Left ventricle myocardium superior (tissue), 1 donor: ENCODE data around the gene VAV2. TPM values are rescaled to one million over a fixed set of nuclear protein-coding genes. Genes with fewer than 3 reads are reported as not detected.

Experiments
- ATAC-seq: fragments of 200-7000 bp; cut with Tn5 transposase; one replicate; pipeline ENCODE4 v1.9.1; 2020; ENCODE audit warnings: mild to moderate bottlenecking, moderate library complexity
- DNase-seq: peaks from one replicate; pipeline ENCODE4 v3.0.0-alpha.2; 2020
- intact Hi-C: fragments of 100-400 bp; cut with micrococcal nuclease; formaldehyde crosslinking; loops from one replicate; pipeline ENCODE4 v1.11.0; 2022
- total RNA-seq: library from RNA; stranded (reverse); fragmentation: NEBNext Ultra II Directional; extraction: Animal tissue kit (Norgen Biotek cat#: 25700); gene quantifications from one replicate; pipeline ENCODE4 v1.2.1, GENCODE V29; 2021
- donor health status: DM: no; HTN: yes; CAD: no; lungs with severe emphysema.

VAV2 gene
- total RNA-seq, 1 donor from 2014 or later = 6.1 TPM

DNA sequence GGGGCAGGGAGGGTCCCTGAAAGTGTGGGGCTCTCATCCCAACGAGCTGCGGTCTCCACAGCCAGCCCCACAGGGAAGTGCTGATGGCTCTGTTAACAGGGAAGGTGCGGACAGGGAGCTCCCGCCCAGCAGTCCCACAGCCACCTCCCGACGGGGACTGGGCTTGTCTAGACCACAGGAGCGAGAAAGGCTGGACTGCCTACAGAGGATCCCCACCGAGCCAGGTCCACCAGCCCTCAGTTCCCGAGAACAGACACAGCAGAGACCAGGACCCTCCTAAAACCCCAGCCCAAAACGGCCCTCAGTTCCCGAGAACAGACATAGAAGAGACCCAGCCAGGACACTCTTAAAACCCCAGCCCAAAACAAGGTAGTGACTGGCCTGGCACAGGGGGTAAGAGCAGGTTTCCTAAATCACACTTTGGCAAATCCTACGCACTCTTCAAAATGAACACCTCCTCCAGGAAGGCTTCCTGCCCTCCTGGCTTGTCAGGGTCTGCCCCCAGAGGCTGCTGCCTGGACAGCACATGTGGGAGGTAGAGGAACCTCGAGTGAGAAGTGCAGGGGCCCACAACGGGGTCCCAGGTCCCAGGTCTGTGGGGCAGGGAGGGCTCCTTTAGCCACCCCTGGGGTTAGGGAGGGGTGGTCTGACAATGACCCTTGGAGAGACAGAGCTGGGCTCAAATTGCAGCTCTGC lies 167.9 kb downstream of the VAV2 start:
- intact Hi-C loops = no loop called here
- ATAC-seq = no peak
- no peak for DNase-seq

DNA sequence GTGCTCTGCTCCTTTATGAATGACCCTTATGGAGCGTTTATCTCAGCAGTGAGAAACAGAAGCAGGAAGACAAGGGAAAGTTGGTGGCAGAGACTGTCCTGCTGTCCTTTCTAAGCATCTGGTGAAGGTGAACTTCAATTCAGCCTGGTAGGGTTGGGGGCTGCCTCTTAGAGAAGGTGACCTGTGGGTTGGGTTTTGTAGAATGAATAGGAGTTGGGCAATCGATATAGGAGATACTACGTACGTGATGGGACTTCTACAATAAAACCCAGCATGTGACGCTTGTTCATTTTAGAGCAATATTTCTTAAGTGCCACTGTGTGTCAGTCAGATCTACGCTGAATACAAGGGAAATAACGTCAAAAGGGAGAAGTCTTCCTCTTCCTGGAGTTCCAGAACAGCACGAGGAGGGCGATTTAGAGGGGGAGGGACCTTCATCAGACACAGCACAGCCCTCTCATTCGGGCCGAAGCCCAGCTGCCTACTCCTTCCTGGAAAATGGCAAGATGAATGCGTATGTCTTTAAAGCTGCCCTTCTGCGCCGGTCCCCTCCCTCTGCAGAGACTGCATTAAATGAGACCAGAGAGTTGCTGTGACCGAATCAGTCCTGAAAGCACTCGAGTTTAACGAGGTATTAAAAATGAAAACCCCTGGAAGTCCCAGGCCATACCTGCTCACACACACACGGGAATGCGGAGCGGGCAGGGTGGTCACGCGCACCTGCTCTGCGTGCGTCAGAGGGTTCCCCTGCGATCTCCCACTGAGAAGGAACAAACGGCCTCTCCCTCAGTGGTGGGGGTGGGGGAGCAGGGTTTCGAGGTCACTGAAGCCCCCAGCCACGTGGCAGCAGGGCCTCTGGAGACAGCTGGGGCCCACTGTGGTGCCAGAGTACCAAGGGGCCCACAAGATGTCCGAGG lies 168.7 kb downstream of the VAV2 start:
- intact Hi-C loops = no loop called here
- no peak for DNase-seq
- no peak for ATAC-seq

DNA sequence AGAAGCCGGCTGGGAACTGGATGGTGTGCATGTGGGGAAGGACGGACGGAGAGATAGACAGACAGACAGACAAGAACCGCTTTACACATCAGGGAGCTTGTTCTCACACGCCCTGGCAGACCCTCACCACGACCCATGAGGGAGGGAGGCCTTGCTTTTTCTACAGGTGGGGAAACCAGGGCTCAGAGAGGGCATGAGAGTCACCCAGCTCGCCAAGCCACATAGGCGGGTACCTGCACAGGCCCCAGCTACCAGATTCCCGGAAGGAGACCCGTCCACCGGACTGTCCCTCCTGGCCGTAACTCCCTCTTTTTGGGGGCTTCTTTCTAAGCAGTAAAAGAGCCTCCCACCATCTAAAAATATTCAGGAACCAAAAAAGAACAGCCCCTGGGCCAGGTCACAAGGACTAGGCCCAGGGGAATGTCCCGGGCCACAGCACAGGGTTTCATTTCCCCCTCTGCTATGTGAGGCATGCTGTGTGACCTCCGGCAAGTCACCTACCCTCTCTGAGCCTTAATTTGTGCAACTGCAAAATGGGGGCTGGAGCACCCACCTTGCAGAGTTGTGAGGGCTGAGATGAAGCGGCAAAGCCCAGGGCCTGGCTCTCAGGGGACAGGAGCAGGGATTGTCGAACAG lies 169.6 kb downstream of the VAV2 start:
- ATAC-seq (no peak), DNase-seq (no peak)
- intact Hi-C loops = no loop called here

DNA sequence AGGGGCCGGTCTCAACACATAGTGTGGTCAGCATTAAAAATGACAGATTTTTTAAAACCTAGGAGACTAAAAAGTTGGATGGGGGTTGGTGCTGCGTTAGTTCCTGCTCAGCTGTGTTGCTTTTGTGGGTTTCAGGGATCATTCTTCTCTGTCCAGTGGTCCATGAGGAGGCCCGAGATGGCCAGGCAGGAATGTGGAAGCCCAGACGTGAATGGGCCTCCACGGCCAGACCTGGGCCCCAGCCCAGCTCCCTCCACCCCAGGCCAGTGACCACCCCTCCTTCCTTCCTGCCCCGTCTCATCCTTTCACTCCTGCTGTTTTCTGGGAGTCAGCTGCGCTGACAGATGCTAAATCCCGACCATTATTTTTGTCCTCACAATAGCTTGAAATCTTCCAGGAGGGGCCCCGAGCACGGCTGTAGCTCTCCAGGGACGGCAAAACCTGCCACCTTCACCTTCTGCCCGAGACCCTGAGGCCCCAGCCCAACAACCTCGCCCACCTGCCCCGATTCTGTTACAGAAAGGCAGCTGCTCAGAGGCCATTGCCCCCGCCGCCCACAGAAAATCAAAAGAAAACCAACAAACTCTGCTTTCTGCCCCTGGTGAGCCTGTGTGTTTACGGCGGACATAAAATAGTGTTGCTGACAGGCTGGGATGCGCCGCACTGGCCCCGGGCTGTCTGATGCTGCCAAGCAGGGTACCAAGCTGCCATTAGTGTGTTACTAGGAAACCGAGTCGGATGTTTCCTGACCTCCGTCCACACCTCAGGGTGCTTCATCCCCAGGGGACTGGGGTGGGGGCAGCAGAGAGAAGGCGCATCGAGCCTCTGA lies 170.3 kb downstream of the VAV2 start:
- intact Hi-C loops = no loop called here
- DNase-seq = no peak
- ATAC-seq = no peak

DNA sequence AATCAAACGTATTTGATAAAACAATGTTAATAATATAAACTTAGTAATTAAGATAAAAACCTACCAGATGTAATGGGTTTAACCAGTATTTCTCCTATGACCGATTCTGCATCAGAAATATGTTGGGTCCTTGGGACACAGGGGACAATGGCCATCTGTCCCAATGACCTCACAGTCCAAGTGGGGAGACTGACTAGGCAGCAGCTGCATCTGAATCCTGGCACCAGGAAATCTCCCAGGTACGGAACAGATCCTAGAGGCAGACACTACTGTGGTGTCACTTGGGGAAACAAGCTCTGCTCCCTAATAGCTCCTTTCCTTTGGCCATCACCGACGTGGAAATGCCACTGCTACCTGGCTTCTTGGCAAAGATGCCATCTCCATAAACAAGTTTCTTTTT lies 172.2 kb downstream of the VAV2 start:
- intact Hi-C loops = no loop called here
- ATAC-seq (no peak), DNase-seq (no peak)

DNA sequence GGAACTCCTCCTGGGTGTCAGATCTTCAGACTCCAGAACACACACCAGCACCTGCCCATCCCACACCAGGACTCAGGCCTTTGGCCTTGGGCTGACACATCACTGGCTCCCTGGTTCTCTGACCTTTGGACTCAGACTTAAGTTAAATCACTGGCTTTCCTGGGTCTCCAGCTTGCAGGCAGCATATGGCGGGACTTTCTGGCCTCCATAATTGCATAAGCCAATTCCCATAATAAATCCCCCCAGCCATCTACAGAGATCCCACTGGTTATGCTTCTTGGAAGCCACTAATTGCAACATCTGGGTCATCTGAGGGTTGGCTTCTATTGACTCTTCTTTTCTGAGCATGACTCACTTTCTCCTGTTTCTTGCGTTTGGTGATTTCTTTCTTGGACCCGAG lies 173.7 kb downstream of the VAV2 start:
- DNase-seq (no peak), ATAC-seq (no peak)
- intact Hi-C loops = no loop called here

DNA sequence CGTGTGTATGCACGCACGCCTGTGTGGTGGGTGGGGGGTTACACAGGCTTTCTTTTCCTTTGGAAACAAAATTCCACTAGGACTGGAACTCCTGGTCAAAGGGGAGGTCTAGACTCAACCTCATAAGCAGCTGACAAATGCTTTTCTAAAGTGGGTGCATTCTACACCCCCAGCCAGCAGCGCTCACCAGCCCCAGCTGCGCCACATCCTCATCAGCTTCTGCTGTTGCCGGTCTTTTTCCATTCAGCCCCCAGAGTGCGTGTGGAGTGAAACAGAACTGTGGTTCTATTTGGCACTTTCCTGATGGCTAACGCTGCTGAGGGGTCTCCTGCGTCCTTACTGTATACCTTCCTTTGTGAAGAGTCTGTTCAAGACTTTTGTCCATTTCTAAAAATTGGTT lies 176.3 kb downstream of the VAV2 start:
- ATAC-seq = no peak
- DNase-seq = no peak
- intact Hi-C loops = no loop called here

DNA sequence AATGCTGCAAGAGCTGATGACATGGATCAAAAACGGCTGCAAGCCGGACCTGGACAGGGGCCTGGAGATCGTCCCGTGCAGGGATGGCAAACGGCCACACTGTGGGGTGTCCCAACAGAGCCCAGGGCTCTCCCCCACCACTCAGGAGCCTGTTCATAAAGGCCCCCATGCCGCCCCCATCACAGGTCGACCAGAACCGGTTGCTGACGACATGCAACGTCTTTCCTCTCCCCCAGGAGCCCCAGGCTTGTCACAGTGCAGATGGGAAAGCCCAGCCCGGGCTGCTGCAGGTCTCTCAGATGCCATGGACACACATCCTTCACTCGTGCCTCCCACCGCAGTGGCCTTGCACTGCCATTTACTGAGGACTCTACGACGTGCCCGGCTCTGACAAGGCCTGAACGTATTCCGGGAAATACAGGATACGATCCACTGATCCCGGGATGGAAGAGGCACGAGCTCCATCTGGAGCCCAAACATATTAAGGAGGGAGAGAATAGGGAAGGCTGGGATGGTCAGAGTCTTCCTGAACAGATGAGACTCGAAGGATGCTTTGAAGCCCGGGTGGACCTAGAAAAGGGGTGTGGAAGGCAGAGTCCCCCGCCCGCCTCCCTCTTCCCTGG lies 177.4 kb downstream of the VAV2 start:
- DNase-seq (no peak), ATAC-seq (peak; percentile 45)
- intact Hi-C loops = no loop called here

DNA sequence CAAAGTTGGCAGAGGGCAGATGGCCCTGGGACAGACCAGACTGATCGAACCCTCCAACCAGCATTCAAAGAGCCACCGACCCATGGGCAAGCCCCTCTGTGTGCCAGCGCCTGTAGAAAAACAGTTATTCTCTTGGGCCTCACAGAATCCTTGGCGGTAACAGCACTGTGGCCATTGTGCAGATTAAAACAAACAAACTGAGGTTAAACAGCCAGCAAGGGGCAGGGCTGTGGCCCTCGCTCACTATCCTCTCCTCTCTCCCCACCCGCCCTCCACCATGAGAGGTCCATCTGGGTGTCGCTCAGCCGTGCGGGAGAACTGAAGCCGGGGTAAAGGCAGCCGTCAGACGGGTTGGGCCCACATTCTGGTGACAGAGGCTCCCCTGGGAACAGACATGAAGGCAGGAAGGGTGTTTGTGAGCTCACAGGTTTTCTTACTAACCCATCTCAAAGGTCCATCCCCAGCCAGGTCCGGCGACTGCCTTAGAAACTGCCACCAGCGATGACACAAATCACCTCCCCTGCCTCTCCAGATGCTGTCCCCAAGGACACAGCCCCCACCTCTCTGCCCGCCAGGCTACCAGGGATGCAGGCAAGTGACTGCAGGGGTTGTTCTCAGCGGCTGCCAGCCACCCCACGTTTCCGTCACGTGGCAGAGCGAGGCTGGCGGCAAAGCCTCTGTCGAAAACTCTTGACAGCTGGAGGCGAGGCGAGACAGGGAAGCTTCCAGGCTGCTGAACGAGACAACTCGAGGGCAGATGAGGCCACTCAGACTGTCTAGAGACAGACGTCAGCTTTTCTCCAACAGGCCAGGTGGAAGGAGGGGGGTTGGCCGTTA lies 178.2 kb downstream of the VAV2 start:
- peak; percentile 96 for ATAC-seq
- intact Hi-C loops = no loop called here
- peak; percentile 81 for DNase-seq

DNA sequence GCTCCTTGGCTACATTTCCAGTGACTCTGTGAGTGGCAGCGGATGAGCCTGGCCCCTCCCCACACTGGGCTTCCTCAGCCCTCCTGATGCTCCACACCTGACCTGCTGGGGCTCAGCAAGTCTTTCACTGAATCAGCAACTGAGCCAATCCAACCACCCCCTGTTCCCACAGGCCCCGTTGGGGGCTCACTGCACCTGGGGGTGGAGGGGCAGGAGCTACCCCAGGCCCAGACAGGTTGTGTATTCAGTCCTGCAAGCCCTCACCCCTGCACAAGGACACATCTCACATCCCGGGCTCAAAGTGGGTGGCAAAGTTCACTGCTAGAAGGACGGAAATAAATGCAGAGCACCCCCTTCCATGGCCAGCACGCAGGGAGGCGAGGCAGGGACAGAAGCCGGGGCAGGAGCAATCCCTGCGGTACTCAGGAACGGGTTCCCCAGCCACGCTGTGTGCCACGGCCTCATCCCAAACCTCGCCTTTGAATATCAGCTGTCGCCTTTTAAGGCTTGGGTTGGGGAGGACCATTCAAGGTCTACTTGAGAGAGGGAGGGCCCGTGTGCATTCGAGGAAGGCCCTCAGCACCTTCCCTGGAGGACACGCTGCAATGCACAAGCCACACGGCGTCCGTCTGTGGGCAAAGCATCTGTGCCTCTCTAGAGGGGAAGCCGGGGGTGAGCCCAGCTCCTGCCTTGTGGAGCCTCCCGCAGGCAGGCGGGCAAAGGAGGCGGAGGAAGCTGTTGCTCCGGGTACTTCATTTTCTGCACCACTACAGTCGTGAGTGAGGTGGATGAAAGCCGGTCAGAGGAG lies 179.0 kb downstream of the VAV2 start:
- ATAC-seq (no peak), DNase-seq (no peak)
- intact Hi-C loops = no loop called here

DNA sequence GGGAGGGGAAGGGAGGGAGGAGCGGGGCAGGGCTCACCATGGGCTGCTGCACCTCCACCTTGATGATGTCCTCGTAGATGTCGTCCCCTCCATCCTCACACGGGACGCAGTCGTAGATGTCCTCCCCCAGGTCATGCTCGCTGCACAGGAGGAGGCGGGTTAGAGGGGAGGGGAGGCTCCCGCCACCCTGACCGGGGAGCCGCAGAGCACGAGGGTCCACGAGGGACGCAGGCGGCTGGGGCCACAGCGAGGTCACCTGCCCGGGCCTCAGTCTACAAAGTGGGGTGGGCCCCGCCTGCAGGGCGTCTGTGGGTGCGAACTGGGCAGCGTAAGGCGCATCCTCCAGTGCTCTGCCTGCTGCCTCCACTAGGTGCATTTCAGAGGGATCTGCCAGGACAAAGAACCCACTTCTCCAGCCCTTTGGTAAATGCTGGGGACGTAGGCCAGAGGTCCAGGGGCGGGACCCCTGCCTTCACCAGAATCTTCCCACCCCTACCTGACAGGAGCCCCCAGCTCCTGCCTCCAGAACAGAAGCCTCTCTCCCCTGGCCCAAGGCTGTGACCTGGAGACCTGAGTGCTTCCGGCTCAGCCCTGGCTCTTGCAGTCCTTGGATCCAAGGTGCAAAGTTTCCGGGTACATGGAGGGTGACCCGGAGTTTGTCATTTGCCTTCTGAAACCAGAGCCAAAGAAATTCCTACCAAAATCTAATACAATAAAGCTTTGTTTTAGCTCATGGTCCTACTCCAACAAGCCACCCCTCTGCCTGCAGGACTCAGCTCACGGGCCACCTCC lies 179.9 kb downstream of the VAV2 start:
- intact Hi-C loops = no loop called here

DNA sequence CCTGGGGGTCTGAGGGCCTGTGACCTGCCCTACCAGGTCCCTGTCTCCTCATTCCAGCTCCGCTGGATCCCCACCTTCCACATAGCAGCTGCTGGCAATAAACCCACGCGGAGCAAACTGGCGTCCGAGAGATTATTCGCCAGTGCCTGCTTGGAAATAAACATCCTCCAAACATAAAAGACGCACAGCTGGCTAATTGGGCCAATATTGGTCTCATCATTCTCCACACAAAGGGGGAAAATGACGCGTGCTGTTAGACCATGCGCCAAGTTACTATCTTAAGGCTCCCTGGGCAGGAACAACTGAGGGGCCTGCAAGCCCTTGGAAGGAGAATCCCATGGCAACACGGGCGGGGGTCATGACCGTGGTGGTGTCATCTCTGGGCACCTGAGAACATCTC lies 180.7 kb downstream of the VAV2 start:
- ATAC-seq (no peak), DNase-seq (no peak)
- intact Hi-C loops = no loop called here

More for the DNA sequence above, 179.9 kb downstream of the VAV2 start:
- ATAC-seq = no peak
- DNase-seq = no peak

DNA sequence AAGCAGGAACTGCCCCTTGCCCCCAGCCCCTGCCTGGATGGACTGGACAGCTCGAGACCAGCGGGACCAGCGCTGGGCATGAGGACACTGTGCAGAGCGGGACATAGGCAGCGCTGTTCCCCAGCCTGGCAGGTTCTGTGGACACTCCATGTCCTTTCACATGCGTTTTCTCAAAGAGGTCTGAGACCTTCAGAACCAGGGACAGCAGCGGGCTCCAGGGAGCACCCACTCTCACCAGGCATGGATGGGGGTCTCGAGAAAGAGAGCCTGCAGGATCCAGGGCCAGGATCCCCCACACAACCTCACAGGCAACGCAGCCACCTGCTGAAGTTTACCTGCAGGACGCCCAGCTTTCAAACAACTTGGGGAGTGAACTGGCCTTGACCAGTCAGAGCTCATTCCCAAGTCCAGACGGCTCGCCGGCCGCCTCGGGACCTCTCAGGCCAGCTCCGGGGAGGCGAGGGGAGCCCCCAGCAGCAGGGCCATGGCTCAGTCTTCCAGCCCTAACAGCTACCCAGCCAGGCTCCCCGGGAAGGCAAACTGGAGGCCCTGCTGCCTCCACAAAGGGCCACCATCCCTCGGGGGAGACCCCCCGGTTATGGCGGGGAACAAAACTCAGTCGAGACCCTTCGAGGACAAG lies 181.4 kb downstream of the VAV2 start:
- DNase-seq (no peak), ATAC-seq (no peak)
- intact Hi-C loops = no loop called here

DNA sequence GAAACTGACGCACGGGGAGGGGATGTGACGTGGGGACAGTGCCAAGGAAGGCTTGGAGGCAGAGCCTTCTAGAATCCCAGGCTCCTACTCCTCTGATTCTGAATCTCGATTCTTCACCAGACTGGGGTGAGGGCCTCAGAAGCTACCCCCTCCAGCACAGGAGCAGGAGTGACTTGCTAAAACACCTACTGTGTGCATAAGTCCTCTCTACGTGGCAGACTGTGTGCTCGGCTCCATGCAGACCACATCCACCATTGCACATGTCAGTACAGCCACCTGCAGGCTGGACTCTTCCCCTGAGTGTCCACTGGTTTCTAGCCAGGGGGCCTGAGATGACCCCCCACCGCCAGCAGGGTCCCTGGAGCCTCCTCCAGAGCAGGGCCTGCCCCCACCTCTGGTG lies 182.8 kb downstream of the VAV2 start:
- ATAC-seq (no peak), DNase-seq (no peak)
- intact Hi-C loops = no loop called here

DNA sequence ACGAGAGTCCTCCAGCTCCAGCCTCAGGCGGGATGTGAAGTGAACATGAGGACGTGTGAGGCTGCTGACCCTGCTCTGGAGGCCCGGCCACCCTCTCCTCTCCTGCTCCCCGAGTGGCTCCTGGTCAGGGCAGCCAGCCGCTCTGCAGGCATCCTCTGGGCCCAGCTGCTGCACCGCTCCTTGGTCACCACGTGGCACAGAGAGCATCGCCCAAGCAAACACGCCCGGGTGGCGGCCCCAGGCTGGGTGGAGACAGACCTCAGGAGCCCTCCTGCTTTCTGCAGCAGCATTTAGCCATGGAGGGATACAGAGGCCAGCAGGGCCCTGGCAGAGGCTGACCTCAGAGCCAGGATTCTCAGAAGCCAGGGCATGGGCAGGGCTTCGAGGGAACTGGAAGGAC lies 184.3 kb downstream of the VAV2 start:
- intact Hi-C loops = no loop called here
- ATAC-seq (no peak), DNase-seq (no peak)

DNA sequence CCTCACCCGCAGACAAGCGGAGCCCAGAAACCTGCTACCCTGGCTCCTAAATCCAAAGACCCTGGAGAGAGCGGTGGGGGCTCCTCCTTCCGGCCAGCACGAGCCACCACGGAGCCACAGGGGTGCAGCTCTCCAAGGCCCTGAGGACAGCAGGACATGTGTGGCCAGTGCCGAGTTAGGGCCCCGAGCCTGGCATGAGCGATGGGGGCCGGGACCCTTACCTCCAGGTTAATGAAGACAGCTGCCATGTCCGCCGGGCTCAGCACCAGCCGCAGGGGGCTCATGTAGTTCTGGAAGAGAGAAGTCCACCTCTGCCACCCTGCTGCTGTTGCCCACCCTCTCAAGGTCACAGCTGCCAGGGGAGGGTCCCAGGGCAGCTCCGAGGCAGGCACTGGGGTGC lies 185.1 kb downstream of the VAV2 start:
- intact Hi-C loops = no loop called here
- ATAC-seq (no peak), DNase-seq (no peak)
